HG02588 (cell line): Measurements from ENCODE around the gene ANXA7.
"Not testable (repeated sequence)": the region's sequence is repeated elsewhere in the genome, so short reads cannot be mapped to it uniquely, and the experiment has no call there.

Source experiments
- ATAC-seq: cut with Tn5 transposase; IDR thresholded peaks from one replicate; pipeline ENCODE4 v1.9.1; 2021; ENCODE audit warnings: mild to moderate bottlenecking, moderate library complexity; ENCODE audit not compliant: unreplicated experiment

The ANXA7 gene

GRCh38 chr10:73340121-73340520 is 73.7 kb downstream of the ANXA7 start:
- ATAC-seq, result no peak

DNA sequence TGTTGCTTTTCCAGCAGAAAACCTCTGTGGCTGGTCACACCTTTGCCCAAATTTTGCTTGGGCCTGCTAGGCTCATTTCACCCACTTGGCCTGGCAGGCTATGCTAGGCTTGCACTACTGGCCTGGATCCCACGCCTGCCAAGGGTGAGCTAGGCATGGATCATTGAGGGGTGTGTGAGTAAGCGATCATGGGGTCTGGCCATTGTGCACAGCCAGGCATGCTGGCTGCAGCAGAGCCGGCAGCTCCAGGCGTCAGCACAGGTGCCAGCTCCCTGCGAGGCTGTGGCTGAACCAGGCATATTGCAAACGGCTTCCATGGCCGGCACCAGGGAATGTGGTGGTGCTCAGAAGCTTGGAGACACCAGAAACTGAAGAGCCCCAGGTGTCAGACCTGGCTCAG is 74.4 kb downstream of the ANXA7 start:
- no peak for ATAC-seq

GRCh38 chr10:73338801-73339368 is 75.0 kb downstream of the ANXA7 start:
- ATAC-seq, result no peak

DNA sequence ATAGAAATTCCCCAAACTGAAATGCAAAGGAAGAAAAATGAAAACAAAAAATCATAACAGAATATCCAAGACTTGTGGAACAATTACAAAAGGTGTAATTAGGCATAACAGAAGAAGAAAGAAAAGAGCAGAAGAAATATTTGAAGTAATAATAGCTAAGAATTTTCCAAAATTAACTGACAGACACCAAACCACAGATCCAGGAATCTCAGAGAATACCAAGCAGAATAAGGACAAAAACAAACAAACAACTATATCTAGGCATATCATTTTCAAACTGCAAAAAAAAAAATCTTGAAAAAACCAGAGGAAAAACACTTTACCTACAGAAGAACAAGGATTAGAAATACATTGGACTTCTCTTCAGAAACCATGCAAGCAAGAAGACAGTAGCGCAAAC is 80.7 kb downstream of the ANXA7 start:
- no peak for ATAC-seq

GRCh38 chr10:73332379-73332778 is 81.5 kb downstream of the ANXA7 start:
- ATAC-seq, result no peak

- not testable (repeated sequence) for ATAC-seq
Measured at GRCh38 chr10:73328523-73328922, 85.3 kb downstream of the ANXA7 start.

DNA sequence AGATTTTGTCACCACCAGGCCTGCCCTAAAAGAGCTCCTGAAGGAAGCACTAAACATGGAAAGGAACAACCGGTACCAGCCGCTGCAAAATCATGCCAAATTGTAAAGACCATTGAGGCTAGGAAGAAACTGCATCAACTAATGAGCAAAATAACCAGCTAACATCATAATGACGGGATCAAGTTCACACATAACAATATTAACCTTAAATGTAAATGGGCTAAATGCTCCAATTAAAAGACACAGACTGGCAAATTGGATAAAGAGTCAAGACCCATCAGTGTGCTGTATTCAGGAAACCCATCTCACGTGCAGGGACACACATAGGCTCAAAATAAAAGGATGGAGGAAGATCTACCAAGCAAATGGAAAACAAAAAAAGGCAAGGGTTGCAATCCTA is 88.6 kb downstream of the ANXA7 start:
- not testable (repeated sequence) for ATAC-seq
